ENCODE results near the gene TRERF1.

TRERF1 gene

DNA sequence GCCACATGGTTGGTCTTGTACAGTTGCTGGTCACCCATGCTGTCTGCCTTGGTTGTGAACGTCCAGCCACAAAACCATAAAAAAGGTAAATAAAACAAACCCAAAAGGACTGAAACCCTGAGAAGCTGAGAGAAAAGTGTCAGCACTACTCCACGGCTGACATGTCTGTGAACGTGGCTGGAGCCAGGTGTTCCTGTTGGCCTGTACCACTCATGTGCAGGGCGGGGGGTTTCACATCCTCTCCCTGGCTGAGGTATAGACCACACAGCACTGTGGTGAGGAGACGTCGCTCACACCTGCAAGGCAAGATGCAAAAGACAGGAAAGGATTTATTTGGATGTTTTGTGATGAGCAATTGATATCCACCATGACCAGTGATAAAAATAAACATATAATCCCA is 182.2 kb downstream of the TRERF1 start:
- DNase-seq (ENCODE audit: low read depth), result peak; percentile 96
- TF ChIP-seq, protein P1, sequence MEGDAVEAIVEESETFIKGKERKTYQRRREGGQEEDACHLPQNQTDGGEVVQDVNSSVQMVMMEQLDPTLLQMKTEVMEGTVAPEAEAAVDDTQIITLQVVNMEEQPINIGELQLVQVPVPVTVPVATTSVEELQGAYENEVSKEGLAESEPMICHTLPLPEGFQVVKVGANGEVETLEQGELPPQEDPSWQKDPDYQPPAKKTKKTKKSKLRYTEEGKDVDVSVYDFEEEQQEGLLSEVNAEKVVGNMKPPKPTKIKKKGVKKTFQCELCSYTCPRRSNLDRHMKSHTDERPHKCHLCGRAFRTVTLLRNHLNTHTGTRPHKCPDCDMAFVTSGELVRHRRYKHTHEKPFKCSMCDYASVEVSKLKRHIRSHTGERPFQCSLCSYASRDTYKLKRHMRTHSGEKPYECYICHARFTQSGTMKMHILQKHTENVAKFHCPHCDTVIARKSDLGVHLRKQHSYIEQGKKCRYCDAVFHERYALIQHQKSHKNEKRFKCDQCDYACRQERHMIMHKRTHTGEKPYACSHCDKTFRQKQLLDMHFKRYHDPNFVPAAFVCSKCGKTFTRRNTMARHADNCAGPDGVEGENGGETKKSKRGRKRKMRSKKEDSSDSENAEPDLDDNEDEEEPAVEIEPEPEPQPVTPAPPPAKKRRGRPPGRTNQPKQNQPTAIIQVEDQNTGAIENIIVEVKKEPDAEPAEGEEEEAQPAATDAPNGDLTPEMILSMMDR (IDR thresholded peaks at IDR 0.05; ENCODE audit: insufficient read depth, low read depth, low read length, missing control alignments), result no peak
- H3K4me3 ChIP-seq (ENCODE audit: low read depth, low read length), result no peak overlapping the region

DNA sequence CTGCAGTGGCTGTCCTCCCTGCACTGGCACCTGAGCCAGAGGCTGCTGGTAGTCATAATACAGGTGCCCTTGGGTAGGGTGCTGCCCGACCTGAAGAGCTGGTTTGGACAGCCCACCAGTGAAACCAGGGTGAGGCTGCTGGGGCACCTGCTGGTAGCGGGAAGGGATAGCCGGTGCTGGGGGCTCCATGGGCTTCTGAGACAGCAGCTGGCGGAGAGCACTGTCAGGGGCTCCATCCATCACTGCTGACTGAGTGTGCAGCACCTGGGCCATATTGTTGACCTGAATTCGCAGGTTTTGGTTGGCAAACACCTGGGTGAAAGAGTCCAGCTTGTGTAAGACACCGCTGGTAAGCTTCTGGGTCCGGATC is 182.9 kb downstream of the TRERF1 start:
- no peak for DNase-seq (ENCODE audit: low read depth)
- TF ChIP-seq, protein P1 (IDR thresholded peaks at IDR 0.05; ENCODE audit: insufficient read depth, low read depth, low read length, missing control alignments), result no peak
- H3K4me3 ChIP-seq (ENCODE audit: low read depth, low read length), result no peak overlapping the region

DNA sequence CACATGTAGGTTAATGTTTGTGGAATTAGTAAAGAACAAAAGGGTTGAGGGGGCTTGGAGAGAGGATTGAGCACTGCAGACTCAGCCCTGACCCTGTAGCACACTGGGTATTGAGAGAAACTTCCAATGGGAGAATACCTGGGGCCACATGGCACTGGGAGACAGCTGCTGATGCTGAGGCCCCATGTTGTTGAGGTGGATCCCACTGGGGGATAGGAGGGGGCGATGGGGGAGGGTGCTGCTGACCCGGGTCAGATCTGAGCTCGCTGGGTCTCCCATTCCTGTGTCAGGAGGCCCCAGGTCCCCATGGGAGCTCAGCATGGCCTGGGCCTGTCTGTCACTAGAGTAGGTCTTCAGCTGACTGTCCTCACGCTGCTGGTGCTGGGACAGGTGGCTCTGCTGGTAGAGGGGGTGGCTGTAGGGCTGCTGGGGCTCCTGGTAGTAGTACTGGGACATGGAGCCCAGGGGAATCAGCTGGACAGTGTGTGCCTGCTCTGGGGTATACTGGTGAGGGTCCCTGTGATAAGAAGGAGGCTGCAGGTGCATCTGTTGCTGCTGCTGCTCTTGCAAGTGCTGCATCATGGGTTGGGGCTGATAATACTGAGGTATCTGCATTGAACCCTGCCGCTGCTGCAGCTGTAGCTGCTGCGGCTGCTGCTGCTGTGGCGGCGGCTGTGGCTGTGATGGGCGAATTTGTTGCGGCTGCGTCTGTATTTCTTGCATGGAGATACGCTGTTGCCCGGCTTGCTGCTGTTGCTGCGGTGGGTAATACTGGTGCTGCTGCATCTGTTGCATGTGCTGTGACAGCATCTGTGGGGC is 183.5 kb downstream of the TRERF1 start:
- H3K4me3 ChIP-seq (ENCODE audit: low read depth, low read length), result no peak overlapping the region
- DNase-seq (ENCODE audit: low read depth), result no peak
- TF ChIP-seq, protein P1 (IDR thresholded peaks at IDR 0.05; ENCODE audit: insufficient read depth, low read depth, low read length, missing control alignments), result no peak

DNA sequence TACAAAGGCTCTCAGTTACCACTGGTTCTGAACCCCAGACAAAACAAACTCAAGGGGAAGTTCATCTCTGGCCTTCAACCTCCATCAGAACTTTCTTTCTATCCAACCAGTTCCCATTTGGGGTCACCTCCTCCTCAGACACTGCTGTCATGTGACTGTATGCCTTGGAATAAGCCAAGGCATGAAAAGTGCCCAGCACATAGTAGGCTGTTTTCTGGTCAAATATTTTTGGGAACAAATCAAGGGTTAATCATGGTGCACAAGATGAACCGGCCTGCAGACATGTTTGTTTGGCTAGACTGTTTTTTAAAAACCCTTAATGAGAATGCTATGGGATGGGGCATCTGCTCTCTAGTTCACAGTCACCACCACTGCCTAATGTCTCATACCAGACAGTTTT is 185.2 kb downstream of the TRERF1 start:
- TF ChIP-seq, protein P1 (IDR thresholded peaks at IDR 0.05; ENCODE audit: insufficient read depth, low read depth, low read length, missing control alignments), result no peak
- DNase-seq (ENCODE audit: low read depth), result no peak
- H3K4me3 ChIP-seq (ENCODE audit: low read depth, low read length), result no peak overlapping the region

DNA sequence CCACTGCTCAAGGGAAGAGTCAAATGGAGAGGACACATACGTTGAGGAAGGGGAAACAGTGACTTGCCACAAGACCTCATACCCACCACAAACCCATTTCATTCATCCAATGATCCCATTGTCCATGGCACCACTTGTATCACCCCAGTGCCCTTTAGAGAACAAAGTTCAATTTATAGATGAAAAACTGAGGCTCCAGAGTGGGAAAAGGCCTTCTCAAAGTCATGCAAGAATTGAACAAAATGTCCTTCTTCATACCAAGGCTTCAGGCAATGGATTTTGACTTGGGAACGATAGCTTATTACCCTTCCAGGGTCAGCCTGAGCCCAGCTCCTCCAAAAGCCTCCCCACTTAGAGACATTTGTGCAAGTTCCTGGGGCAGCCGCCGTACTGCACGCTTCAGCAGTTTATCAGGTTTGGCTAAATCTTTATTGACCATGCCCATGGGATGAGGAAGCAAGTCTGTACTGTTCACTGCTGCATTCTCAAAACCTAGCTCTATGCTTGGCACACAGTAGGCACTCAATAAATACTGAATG is 186.8 kb downstream of the TRERF1 start:
- TF ChIP-seq, protein P1 (IDR thresholded peaks at IDR 0.05; ENCODE audit: insufficient read depth, low read depth, low read length, missing control alignments), result no peak

DNA sequence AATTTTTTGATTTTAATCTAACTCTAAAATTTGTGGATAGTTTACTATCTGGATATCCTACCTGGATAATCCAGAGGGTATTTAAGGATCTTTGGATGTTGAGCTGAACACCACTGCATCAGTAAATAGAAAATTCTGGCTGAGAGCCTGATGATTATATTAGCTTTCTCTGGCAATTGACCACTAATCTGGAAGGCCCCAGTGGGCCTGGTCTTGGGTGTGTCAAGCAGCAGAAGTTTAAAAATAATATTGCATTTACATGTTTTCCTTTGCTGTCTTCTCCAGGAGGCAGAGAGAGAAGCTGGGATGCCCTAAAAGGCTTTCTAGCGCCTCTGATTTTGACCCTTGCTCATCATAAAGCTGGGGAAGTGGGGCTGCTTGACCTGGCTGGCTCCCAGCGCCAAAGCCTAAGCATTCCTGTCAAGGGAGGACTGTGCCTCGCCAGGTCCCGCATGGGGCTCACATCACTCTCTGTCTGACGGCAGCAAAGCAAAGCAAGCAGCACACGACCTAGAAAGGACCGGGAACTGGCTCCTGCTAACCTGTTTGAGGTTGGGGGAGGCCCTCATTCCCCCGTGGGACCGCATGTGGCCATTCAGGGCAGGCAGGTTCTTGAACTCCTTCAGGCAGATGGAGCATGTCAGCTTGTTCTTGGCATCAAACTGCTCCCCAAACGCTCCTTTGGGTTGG is 187.4 kb downstream of the TRERF1 start:
- TF ChIP-seq, protein P1 (IDR thresholded peaks at IDR 0.05; ENCODE audit: insufficient read depth, low read depth, low read length, missing control alignments), result no peak
- H3K4me3 ChIP-seq (ENCODE audit: low read depth, low read length), result no peak overlapping the region
- DNase-seq (ENCODE audit: low read depth), result no peak

More for the DNA sequence above, 186.8 kb downstream of the TRERF1 start:
- H3K4me3 ChIP-seq (ENCODE audit: low read depth, low read length), result no peak overlapping the region
- no peak for DNase-seq (ENCODE audit: low read depth)
